ENCODE data around the gene MTFR1L.

GRCh38 chr1:25826571-25826970, 6.8 kb downstream of the MTFR1L start:
- TF ChIP-seq CTCF (IDR thresholded peaks at IDR 0.05) = no peak
- TF ChIP-seq EP300 (IDR thresholded peaks at IDR 0.05) = no peak
- TF ChIP-seq POLR2A (IDR thresholded peaks at IDR 0.05; ENCODE audit: low read depth) = no peak

Measured in esophagus muscularis mucosa (tissue), 4 donors.